OCI-LY1 (cell line): ENCODE data around the gene TFF3.

Experiments used
- H2AFZ ChIP-seq: fragments of 200-600 bp; sonication (generic), shearing (Covaris generic); 2 replicates; pipeline ENCODE4 v1.6.0; 2014; ENCODE audit warnings: antibody characterized with exemption, mild to moderate bottlenecking, low read length
- H3F3A ChIP-seq: fragments of 200-600 bp; sonication (generic), shearing (Covaris generic); 2 replicates; pipeline ENCODE4 v1.6.0; 2014; ENCODE audit warnings: mild to moderate bottlenecking, antibody characterized with exemption, low read length, moderate library complexity; ENCODE audit not compliant: insufficient read depth
- H3K27ac ChIP-seq: fragments of 200-600 bp; sonication (generic); 2 replicates; pipeline ENCODE4 v1.5.1; 2014; ENCODE audit warnings: low read length, mixed run types, mild to moderate bottlenecking, low read depth; ENCODE audit not compliant: poor library complexity, severe bottlenecking
- H3K27me3 ChIP-seq: fragments of 200-600 bp; sonication (generic); 2 replicates; pipeline ENCODE4 v1.6.0; 2014; ENCODE audit warnings: antibody characterized with exemption, mild to moderate bottlenecking, low read length, moderate library complexity; ENCODE audit not compliant: insufficient read depth
- H3K36me3 ChIP-seq: fragments of 200-600 bp; sonication (generic); 2 replicates; pipeline ENCODE4 v1.6.1; 2014; ENCODE audit warnings: mild to moderate bottlenecking, antibody characterized with exemption, low read length, moderate library complexity, mixed read lengths; ENCODE audit not compliant: insufficient read depth
- H3K4me1 ChIP-seq: fragments of 200-600 bp; sonication (generic); 2 replicates; pipeline ENCODE4 v1.5.1; 2014; ENCODE audit warnings: mild to moderate bottlenecking, low read length, moderate library complexity; ENCODE audit not compliant: insufficient read depth, severe bottlenecking
- H3K4me2 ChIP-seq: fragments of 200-600 bp; sonication (generic), shearing (Covaris generic); 2 replicates; pipeline ENCODE4 v1.6.1; 2014; ENCODE audit warnings: low read length
- H3K4me3 ChIP-seq: fragments of 200-600 bp; sonication (generic); 2 replicates; pipeline ENCODE4 v1.5.1; 2014; ENCODE audit warnings: low read length, low read depth, mild to moderate bottlenecking, mixed read lengths; ENCODE audit not compliant: poor library complexity, severe bottlenecking
- H3K79me2 ChIP-seq: fragments of 200-600 bp; shearing (Covaris generic); 2 replicates; pipeline ENCODE4 v1.6.1; 2016; ENCODE audit warnings: mixed run types, low read length, mixed read lengths; ENCODE audit not compliant: insufficient read depth
- H3K9ac ChIP-seq: fragments of 200-600 bp; sonication (generic), shearing (Covaris generic); 2 replicates; pipeline ENCODE4 v1.6.1; 2014; ENCODE audit warnings: mild to moderate bottlenecking, low read length, mixed read lengths
- H3K9me2 ChIP-seq: fragments of 200-600 bp; sonication (generic), shearing (Covaris generic); 2 replicates; pipeline ENCODE4 v1.6.1; 2014; ENCODE audit warnings: low read depth, mild to moderate bottlenecking, low read length, mixed read lengths
- H3K9me3 ChIP-seq: fragments of 200-600 bp; shearing (Covaris generic); 2 replicates; pipeline ENCODE4 v1.6.1; 2014; ENCODE audit warnings: low read length, mixed read lengths
- H4K20me1 ChIP-seq: fragments of 200-600 bp; sonication (generic), shearing (Covaris generic); 2 replicates; pipeline ENCODE4 v1.6.0; 2016; ENCODE audit warnings: mild to moderate bottlenecking, low read length; ENCODE audit not compliant: insufficient read depth
- EZH2 ChIP-seq: fragments of 200-600 bp; sonication (generic), shearing (Covaris generic); IDR thresholded peaks from 2 replicates; pipeline ENCODE4 v1.8.0; 2017; ENCODE audit warnings: borderline replicate concordance, mixed run types, mild to moderate bottlenecking, antibody characterized with exemption, low read length, moderate library complexity, mixed read lengths
- TF ChIP-seq, protein P1 (sequence below): fragments of 200-600 bp; sonication (generic), shearing (Covaris generic); IDR thresholded peaks from 2 replicates; pipeline ENCODE4 v1.5.1; 2017; ENCODE audit warnings: mild to moderate bottlenecking, antibody characterized with exemption, low read length, moderate library complexity, mixed read lengths

Gene TFF3

GRCh38 chr21:42263591-42264131, 51.5 kb downstream of the TFF3 start:
- Histone ChIP-seq H3K9me3 (no peaks in the 10 kb centered on the region), H3K4me2 (no peak overlapping the region), H2AFZ (no peak overlapping the region), H3K9ac (no peak overlapping the region), H3K4me3 (no peak overlapping the region), H3K27ac (no peak overlapping the region), H3F3A (no peaks in the 10 kb centered on the region), H4K20me1 (no peaks in the 10 kb centered on the region), H3K79me2 (no peaks in the 10 kb centered on the region), H3K4me1 (peaks cover 18% of the 10 kb centered on the region), H3K27me3 (no peaks in the 10 kb centered on the region), H3K36me3 (no peaks in the 10 kb centered on the region), H3K9me2 (no peaks in the 10 kb centered on the region)
- TF ChIP-seq, protein P1, sequence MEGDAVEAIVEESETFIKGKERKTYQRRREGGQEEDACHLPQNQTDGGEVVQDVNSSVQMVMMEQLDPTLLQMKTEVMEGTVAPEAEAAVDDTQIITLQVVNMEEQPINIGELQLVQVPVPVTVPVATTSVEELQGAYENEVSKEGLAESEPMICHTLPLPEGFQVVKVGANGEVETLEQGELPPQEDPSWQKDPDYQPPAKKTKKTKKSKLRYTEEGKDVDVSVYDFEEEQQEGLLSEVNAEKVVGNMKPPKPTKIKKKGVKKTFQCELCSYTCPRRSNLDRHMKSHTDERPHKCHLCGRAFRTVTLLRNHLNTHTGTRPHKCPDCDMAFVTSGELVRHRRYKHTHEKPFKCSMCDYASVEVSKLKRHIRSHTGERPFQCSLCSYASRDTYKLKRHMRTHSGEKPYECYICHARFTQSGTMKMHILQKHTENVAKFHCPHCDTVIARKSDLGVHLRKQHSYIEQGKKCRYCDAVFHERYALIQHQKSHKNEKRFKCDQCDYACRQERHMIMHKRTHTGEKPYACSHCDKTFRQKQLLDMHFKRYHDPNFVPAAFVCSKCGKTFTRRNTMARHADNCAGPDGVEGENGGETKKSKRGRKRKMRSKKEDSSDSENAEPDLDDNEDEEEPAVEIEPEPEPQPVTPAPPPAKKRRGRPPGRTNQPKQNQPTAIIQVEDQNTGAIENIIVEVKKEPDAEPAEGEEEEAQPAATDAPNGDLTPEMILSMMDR: no peak
- TF ChIP-seq EZH2: no peak

DNA sequence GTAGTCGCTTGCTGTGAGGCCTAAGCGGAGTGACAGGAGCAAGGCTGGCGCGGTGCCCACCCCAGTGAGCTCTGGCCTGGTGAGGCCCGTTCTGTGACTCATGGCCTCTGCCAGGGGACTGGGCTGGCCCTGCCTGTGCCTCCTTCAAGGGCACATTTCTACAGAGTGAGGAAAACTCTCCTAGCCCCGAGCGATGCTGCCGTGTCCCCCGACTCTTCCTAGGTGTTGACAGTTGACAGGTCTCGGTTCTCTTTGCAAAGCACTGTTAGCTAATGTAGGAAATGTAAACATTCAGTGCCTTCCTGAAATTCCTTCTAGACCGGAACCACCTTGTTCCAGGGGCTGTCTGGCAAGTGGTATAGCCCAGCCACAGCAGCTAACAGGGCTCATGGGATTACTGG, 52.4 kb downstream of the TFF3 start:
- Histone ChIP-seq H3K36me3 (no peaks in the 10 kb centered on the region), H3K4me1 (peaks cover 25% of the 10 kb centered on the region), H3K4me3 (no peak overlapping the region), H3K9me3 (no peaks in the 10 kb centered on the region), H3K9ac (no peak overlapping the region), H2AFZ (no peak overlapping the region), H3K9me2 (no peaks in the 10 kb centered on the region), H3K27ac (no peak overlapping the region), H3K4me2 (no peak overlapping the region), H3F3A (no peaks in the 10 kb centered on the region), H3K79me2 (no peaks in the 10 kb centered on the region), H3K27me3 (no peaks in the 10 kb centered on the region), H4K20me1 (no peaks in the 10 kb centered on the region)
- TF ChIP-seq, protein P1: no peak
- TF ChIP-seq EZH2: no peak

GRCh38 chr21:42261829-42262200, 53.4 kb downstream of the TFF3 start:
- Histone ChIP-seq H3K9ac (no peak overlapping the region), H3K27ac (no peak overlapping the region), H3K4me2 (no peak overlapping the region), H3K9me3 (no peaks in the 10 kb centered on the region), H3K4me1 (peaks cover 35% of the 10 kb centered on the region), H4K20me1 (no peaks in the 10 kb centered on the region), H3K4me3 (no peak overlapping the region), H3F3A (no peaks in the 10 kb centered on the region), H3K27me3 (no peaks in the 10 kb centered on the region), H3K9me2 (no peaks in the 10 kb centered on the region), H3K36me3 (no peaks in the 10 kb centered on the region), H2AFZ (no peak overlapping the region), H3K79me2 (no peaks in the 10 kb centered on the region)
- TF ChIP-seq, protein P1: no peak
- no peak for TF ChIP-seq EZH2
